GM18508 (cell line): ENCODE measurements around the gene SPAG16.

Experiments used
- ATAC-seq: cut with Tn5 transposase; IDR thresholded peaks from one replicate; pipeline ENCODE4 v1.9.1; 2021; ENCODE audit warnings: moderate number of reproducible peaks; ENCODE audit not compliant: insufficient read depth, unreplicated experiment

SPAG16 gene

DNA sequence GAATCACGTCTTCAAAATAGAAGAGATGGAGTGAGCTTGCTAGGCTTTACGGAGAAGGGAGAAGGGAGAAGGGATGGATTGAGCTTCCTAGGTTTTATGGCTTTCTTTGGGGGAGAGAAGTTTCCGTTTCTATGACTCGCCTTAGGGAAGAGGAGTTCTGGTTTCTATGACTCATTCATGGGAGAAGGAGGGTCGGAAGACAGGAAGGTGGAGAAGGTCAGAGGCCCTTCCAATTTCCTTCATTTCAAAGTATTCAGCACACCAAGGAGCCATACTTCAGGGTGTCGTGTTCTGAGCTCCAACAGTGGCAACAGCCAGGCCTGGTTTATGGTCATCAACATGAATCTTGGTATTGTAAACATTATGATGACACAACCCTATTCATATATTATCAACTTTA is 841.9 kb downstream of the SPAG16 start:
- ATAC-seq: no peak

DNA sequence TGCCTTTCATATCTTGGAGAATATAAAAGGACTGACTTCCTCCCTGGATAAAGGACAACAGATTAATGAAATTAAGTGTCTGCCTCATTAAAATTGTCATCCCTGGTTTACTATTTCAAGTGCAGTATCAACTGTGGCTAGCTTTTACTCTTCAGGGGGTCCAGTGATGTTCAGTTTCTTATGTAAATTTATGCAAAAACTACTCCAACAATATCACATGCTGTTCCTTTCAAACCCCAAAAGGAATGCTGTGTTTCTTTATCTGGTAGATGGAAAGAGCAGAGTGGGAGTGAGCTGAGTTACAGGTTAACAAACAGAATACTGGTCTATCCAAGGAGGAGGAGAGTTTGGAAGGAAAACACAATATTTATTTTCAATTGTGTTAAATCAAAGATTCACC is 842.9 kb downstream of the SPAG16 start:
- no peak for ATAC-seq

DNA sequence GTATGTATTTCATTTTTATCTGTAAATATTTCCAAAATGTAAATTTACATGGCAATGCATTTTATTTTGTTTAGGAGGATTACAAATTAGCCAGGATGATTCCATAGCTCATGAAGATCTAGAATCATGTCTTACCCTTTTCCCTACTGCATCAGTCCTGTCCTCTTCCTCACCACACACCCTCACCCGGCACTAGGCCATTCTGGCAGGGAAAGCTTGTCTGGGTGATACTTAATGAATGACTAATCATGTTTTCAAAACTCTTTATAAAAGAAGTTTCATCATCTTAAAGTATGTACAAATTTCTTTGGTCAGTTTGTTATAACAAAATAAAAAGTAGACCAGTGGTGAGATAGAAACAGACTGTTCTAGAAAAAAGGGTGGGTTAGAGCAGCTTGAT is 843.3 kb downstream of the SPAG16 start:
- ATAC-seq: no peak

DNA sequence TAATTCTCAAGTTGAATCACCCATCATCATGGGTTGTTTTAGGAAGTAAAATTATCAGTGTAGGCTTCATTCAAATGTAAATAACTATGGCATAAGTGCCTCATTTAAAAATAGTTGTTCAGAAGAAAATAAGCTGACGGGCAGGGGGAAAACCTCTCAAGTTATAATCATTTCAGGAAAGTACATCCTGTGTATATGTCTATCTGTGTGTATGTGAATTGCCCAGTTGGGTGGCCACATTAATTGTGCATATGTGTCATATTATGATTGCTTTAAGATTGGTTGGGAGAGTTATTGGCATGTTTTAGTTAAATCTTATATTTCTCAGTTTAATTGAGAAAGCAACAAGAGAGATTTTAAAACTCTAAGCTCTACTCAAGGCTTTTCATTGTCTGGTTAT is 843.8 kb downstream of the SPAG16 start:
- no peak for ATAC-seq

DNA sequence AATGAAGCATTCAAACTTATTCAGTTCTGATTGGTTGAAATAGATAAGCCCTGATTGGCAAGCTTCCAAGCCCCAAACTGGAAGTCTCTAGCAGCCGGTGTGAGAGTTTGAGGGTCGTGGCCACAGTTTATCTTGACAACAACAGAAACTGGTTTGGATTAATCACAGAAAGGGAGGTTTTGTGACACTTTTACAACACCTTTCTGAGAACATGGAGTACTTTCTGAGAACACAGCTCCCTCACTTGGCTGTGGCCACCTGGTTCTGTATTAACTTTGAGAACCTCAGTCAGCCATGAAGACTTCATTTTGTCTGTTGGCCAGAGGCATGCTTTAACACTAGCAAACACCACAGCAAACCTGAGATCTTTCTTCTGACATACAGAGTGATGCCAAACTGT is 845.9 kb downstream of the SPAG16 start:
- ATAC-seq: no peak

DNA sequence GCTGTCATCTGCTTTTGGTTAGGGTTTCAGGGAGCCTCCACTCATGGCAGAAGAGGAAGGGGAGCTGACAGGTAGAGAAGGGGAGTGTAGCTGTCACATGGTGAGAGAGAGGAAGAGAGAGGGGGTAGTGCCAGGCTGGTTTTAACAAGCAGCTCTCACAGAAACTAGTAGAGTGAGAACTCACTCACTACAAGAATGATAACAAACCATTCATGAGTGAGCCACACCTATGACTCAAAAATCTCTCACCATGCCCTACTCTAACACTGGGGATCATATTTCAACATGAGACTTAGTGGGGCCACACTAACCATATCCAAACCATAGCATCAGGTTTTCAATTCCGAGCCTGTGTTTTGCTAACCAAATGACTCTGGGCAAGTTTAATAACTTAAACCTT is 851.7 kb downstream of the SPAG16 start:
- no peak for ATAC-seq

DNA sequence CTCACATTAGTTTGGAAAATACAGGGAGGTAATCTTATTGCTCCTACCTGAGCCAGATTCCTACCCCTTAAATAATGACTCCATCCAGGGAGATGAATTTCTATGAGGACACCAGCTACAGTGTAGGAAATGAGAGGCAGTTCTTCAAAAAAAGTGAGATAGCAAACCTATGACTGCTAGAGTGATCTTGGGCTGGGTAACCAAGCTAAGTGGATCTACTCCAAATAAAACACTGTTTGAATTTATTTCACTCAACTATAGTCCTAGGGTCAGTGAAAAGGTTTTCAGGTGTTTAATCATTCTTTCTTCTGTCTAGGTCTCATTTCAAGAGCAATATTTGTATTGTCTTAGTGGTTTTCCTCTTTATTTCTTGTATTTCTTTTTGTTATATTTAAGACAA is 854.5 kb downstream of the SPAG16 start:
- ATAC-seq: no peak

DNA sequence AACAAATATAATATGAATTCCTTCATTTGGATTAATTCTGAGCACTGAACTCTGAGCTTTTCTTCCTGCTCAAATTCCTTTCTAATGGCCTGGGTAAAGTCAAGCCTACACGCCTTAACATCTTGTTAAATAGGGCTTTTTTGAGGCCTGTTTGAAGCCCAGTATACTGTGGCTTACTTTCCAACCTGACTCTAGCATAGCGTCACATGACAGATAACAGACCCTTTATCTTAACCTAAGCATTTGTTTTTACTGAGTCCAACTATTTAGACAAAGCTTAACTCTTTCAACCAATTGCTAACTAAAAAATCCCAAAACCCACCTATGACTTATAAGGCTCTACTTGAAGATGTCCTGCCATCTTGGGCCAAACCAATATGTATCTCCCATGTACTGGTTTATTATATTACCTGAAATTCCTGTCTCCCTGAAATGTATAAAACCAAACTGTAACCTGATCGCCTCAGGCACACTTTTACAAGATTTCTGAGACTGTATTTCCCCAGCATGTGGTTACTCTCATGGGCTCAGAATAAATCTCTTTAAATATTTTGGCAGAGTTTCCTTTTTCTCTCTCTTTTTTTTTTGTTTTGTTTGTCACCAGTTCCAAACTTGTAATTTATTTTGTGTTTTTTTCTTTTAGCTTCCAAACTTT is 855.5 kb downstream of the SPAG16 start:
- ATAC-seq: no peak

DNA sequence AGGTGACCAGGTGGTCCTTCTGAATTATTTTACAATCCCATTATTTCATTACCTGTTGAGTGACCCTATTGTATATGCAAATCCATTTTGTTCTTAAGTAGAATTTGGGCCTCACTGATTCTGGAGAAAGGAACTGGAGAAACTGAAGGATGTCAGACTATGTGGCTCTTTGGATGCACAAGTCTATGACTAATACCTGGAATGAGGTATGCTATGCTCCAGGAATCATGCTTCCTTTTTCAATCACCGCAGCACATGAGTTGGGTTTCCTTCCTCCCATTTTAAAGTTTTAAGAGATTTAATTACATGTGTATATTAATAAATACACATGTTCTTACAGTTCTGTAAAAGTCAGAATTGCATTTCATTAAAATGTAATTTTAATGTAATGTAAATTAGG is 872.7 kb downstream of the SPAG16 start:
- no peak for ATAC-seq

DNA sequence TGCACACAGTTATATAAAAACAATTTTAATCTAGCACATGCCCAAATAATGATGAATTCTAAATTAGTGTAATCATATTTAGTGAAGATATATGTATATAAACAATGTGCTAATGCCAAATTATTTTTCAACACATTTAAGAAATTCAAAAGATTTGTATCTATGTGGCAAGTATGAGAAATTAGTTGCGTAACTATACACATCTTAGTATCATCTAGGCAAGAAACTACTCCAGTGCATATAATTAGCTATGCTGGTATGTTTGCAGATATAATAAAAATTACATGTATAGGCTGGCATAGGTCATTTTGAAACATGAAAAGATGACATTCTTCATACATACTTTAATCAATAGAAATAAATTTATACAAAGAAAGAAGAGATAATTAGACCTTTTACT is 874.6 kb downstream of the SPAG16 start:
- ATAC-seq: no peak

DNA sequence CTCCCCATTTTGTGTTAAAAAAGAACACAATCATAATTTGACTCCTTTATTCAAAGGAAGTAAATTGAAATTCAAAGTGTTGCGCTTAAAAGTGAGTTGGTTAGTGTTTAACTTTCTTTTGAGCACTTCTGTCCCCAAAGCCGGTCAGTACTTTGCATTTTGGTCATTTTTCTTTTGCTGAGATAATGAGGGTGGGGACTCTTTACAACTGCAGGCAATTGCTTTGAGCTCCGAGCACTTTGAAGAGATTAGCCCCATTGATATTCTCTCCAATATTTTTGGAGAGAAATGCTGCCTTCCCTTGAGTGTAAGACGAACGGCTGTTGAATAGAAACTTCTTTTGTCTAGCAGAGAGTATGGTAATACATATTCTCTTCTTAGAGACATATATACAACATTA is 885.0 kb downstream of the SPAG16 start:
- ATAC-seq: no peak

DNA sequence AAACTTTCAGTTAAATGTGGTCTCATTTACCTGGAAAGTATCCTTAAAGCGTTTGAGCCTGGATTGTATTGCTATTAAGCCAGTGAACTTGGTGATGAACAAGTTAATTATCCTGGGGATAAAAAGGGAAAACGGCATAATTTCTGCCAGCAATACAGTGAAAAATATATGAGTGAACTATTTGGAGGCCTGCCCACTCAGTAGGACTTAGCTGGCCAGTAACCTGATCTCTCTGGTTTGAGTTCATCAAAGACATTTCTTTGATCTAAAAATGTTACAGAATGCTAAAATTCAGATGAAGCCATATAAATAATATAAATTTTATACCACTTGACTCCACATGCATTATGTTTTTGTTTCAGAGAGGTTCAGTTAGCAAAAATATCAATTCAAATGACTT is 885.5 kb downstream of the SPAG16 start:
- ATAC-seq: no peak

DNA sequence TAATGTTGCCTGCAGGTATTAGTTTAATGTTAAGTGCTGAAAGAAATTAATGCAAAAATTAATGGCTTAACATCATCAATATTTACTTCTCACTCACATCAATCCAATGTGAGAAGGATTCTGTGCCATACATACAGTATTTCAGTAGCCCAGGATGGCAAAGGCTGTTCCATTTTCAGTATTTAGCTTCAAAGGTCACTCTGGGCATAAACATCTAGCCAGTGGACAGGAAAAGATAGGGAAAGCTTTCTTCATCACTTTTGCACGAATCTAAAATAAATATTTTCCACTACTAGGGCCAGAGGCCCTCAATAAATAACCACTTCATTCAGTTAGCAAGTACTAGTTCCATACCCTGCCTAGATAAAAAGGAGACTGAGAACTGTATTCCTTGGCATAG is 890.3 kb downstream of the SPAG16 start:
- ATAC-seq: no peak

DNA sequence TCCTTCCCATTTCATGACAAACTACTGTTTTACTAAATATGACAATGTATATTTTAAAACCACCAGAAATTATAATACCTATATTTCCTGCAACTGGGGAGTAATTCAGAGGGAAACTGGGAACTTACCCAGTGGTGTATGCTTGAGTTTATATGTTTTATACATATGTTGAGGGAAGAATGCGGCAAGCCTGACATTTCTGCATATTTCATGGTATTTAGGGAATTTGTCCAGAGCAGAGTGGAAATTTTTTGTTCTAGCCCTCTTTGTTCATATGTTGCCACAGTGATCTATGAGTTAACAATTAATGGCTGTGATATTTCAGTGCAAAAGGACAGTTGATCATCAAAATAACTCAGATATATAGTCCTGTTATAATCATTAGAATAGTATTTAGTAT is 895.8 kb downstream of the SPAG16 start:
- no peak for ATAC-seq

DNA sequence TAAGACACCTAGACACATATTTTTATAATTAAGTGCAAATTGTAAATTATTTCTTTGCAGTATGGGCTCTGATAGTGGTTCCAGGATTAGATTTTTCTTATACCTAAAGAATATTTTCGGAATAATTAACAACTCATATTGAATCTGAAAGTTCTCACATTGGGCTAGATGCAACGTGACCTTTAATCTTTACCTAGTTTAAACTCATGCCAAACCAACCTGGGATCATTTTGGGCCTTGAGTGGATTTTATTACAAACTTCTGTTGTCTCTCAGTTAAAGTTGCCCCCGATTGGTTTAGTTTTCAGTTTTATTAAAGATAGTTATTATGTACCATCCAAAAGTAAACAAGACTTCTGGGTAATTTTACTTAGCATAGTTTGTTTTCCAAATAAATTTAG is 896.4 kb downstream of the SPAG16 start:
- no peak for ATAC-seq

DNA sequence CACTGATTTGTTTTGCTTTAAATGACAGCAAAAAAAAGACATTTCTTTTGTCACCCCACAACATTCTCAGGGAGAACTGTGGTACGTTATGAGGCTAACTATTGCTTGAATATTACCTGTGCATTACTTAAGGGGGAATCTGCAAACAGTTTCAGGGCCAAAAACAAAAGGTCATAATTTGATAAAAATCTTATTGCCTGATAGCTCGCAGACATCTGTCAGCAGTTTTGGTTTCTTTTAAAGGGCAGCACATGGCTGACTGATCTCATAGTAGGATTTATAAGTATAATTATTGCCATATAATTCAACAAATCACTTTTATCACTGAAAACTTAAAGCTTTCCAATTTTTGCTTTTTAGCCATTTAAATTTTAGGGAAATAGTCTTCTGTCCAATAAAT is 900.2 kb downstream of the SPAG16 start:
- ATAC-seq: no peak

DNA sequence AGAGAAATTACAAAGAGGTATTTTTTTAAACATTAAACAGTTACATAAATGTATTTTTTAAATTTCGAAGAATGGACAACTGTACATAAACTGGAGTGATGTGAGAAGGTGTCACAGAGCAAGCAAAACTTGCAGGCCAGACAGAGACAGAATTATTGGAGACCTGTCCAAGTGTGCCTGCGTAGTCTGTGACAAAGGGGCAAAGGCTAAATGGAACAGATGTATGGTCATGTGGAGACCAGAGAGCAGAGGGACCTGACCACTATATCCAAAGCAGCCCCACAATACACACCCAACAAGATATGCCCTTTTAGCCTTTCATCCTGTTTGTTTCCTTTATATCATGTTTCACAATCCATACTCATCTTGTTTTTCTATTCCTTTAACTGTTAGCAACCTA is 901.3 kb downstream of the SPAG16 start:
- ATAC-seq: no peak

DNA sequence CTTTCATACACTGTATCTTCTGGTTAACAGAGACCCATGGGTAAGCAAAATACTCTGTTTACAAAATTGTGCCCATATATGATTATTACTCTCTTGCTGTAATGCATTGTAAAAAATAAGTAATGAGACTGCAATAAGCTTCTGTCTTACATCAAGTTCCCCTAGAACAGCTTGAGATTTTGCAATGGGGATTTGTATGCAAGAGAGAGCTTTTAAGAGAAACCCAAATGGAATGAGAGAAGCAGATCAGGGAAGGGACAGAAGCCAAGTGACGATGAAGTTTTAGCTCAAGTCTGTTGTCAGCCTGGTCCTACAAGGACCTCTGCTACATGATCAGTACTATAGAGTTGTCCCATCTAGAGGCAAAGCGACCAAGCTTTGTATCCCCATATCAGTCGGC is 908.4 kb downstream of the SPAG16 start:
- no peak for ATAC-seq

DNA sequence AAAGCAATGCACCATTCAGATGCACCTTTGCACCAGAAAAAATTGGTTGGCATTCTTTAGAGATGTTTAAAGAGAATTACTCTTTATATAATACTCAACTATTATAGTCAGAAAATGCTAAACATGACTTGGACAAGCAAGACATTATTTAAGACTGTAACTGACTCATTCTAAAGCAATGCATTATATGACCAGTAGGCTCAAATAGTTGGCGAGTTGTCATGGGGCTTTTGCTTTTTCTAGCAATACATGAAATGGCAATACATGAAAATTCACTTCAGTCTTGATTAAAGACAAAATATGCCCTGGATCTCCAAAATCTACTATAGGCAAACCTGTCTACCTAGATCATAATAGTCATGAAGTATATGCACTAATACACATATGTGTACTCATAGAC is 909.7 kb downstream of the SPAG16 start:
- no peak for ATAC-seq

DNA sequence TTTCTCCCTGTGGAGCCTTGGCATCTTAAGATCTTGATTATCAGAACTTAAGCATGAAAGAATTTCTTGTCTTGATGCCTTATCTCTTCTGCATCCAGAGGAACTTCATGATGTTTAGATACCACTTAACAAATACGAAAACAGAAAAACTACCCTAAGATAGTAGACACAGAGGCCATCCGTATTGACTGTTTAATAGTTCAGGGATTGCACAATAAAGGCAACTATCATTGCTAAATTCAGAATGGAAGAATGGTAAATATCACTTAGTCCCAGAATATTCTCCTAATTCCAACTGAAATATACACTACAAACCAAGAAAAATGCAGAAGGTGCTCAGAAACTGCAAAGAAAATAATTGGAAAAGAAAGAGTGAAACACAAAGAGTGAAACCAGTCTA is 912.0 kb downstream of the SPAG16 start:
- no peak for ATAC-seq

DNA sequence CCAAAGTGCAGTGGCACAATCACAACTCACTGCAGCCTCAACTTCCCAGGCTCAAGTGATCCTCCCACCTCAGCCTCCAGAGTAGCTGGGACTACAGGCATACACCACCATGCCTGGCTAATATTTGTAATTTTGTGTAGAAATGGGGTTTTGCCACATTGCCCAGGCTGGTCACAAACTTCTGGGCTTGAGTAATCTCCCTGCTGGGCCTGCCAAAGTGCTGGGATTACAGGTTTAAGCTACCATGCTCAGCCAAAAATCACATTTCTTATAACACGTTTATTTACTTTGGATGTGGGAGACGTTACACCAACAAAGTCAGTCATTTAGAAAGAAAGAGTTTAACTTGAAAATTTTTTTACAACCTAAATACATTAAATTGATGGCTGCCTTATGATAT is 917.6 kb downstream of the SPAG16 start:
- ATAC-seq: no peak

DNA sequence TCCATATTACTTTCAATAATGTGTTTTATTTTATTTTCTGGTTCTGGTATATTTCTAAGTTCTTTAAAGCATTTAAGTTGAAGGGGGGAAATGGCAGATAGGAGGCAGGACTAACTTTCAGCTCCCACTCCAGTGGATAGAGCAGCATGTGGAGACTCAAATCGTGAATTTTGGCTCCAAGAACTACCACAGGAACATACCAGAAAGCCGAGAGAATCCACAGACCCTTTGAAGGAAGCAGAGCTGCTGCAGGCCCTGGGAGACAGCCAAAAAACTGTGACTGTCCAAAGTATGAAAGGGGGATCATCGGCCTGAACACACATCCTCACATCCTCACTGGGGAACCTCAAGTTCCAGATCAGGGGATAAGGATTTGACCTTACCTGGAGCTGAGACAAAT is 919.0 kb downstream of the SPAG16 start:
- ATAC-seq: no peak

DNA sequence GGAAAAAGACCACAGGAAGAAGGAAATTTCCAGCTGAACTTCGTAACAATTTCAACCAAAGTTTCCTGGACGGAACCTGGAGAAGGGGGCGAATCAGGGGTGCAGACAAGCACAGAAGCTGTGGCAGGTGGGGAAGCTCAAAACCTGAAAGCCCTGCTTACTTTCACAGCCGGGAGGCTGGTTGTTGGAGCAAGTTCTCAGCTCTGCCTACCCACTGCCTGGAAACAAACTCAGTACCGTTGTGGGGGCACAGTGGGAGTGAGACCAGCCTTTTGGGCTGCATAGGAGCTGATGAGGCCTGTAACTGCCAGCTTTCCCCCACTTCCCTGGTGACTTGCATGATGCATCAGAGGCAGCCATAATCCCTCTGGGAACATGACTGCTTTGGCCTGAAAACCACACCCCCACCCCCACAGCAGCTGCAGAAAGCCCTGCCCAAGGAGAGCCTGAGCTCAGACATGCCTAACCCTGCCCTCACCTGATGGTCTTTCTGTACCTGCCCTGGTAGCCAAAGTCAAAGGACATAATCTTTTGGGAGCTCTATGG is 919.6 kb downstream of the SPAG16 start:
- no peak for ATAC-seq
